Daoy (cell line): ENCODE data around the gene NCLN. TPM values are rescaled to one million over a fixed set of nuclear protein-coding genes. Genes with fewer than 3 reads are reported as not detected.
"Not testable (repeated sequence)": the region's sequence is repeated elsewhere in the genome, so short reads cannot be mapped to it uniquely, and the experiment has no call there.

ENCODE experiments used
- DNase-seq: peaks from one replicate; pipeline ENCODE4 v3.0.0-alpha.2; 2015; ENCODE audit warnings: low read depth
- total RNA-seq: library from RNA; depleted of rRNA; stranded (reverse); fragments of >200 nt; shearing (Covaris generic); gene quantifications from 2 replicates; pipeline ENCODE4 v1.2.3, GENCODE V29; 2014

Gene NCLN
- total RNA-seq, 1 experiment from 2014 or later = 85.1 TPM

DNA sequence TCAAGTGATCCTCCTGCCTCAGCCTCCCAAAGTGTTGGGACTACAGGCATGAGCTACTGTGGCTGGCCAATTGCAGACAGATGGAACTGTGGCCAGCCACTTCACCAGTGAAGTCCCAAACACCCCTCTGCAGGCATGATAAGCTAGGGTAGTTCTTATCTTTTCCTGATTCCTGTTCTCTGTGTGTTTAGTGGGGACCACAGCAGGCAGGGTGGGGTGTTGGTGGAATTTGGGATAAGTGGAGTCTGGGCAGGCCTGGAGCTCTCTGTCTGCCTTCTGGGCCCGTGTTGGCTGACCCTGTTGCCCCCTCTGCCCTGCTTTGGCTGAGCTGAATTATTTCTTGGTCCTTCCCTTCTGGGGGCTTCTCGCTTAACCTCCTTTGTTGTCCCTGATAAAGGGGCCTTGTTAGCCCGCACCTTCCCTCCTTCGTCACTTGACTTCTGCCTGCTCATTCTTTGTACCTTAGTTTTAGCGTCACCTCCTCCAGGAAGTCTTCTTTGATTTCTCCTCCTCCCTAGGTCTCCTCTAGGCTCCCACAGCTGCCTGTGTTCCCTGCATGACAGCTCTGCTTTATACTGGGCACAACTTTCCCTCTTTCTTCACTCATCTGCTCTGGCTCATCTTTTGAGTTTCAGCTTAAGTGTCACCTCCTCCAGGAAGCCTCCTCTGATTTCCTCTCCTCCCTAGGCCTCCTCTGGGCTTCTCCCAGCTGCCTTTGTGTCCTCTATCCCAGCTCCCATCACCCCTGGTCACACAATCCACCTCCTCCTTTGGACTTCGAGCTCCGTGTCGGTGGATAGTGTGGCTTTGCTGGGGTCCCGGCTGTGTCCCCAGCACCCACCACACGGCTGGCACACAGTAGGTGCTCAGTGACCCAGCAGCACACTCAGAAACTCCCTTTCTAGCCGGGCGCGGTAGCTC is 1.7 kb upstream of the NCLN start:
- no peak for DNase-seq

DNA sequence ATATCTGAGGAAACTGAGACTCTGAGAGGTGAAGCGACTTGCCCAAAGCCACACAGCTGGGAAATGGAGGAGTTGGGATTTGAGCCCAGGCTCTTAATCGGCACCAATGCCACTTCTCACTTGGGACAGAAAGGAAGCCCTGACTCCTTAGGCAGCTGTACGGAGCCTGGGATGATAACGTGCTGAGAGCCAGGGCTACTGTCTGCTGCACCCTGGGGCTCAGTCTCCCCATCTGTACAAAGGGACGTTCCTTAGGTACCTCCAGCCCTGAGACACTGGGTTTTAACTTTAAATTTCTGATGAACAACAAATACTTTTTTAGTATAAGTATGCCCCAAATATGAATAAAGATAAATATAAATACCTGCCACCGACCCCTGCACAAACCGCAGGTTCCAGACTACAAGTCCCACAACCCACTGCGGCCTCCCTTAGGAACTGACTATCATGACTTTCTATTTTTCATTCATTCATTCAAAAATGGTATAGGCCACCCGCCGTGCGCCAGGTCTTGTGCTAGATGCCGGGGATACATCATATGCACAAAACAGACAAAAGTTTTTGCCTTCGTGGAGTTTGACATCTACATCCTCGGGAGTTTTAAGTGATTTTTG is 776 bp upstream of the NCLN start:
- no peak for DNase-seq

DNA sequence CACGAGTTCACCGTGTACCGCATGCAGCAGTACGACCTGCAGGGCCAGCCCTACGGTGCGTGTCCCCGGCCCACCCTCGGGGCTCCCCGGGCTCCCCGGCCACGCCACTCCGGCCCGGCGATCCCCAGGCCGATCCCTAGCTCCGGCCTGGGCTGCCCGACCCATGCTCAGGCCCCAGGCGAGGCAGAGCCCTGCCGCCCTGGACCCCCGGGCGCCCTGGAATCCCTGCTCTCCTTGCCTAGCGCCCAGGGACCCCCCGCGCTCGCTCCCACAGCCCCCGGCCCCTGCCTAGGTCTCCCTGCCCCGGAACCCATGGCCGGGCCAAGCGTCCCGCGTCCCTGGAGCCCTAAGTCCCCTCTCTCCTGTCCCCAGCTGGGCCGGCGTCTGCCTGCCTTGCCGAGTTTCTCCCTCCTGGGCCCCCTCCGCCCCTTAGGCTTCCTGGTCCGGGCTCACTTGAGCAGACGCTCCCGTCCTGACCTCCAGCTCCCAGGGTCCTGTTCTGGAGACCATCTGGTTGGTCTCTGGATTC is 494 bp downstream of the NCLN start:
- no peak for DNase-seq

DNA sequence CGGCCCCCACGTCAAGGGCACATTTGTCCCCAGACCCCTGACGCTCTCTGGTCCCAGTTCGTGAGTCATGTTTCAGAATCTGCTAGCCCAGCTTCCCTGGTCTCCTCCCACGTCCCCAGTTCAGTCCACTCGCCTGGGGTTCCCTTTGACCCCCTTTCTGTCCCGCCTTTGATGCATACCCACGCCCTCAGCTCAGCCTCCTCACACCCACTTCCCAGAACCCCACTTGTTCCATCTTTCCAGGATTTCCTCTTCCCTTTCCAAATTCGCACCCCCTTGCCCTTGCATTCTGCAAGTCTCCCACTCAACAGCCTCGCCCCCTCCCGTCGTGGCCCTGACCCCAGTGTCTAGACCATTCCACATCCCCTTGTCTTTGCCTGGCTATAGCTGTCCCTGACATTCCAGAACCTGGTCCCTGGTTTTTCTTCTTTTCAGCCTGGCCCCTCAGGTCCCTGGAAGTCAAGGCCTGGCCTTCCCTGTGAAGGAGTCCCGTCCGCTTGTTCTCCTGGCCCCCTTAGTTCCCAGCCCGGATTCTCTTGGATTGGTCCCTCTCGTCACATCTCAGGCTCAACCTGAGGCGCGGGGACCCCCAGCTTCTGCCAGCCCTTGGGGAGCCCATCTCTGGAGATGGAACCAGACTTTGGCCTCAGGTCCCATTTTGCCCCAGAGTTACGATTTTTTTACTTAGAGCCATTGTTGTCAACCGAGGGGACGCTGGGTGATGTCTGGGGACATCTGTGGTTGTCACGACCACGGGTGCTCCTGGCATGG is 1.3 kb downstream of the NCLN start:
- DNase-seq = no peak

DNA sequence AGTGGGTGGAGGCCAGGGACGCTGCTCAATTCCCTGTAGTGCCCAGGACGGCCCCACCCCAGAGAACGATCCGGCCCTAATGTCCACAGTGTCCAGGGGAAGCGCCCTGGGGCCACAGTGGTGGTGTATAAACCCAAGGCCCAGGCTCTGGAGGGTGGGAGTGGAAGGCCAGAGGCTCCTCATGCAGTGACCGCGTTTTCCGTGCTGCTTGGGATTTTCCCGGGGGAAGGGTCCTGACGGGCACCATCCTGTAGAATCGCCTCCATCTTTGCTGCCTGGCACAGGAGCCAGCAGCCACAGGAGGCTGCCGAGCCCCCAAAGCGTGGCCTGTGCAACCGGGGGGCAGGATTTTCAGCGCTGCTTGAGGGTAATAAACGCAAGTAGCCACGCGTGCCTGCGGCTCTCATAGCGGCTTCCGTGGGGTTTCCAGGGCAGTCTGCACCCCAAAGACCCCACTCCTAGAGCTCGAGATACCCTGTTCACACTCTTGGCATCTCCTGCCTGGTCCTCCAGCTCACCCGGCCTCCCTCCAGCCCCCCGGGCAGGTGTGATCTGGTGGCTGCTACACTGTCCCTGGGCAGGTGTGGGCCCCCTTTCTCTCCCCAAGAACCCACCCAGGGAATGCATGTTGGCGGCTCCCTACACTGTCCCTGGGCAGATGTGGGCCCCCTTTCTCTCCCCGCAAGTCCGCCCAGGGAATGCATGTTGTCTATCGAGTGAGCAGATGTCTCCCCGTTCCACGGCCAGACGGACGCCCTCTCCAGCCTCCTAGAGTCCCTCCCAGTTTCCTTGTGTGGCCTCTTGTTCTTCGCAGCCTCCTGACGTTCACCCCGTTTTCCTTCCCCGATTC is 2.2 kb downstream of the NCLN start:
- no peak for DNase-seq

DNA sequence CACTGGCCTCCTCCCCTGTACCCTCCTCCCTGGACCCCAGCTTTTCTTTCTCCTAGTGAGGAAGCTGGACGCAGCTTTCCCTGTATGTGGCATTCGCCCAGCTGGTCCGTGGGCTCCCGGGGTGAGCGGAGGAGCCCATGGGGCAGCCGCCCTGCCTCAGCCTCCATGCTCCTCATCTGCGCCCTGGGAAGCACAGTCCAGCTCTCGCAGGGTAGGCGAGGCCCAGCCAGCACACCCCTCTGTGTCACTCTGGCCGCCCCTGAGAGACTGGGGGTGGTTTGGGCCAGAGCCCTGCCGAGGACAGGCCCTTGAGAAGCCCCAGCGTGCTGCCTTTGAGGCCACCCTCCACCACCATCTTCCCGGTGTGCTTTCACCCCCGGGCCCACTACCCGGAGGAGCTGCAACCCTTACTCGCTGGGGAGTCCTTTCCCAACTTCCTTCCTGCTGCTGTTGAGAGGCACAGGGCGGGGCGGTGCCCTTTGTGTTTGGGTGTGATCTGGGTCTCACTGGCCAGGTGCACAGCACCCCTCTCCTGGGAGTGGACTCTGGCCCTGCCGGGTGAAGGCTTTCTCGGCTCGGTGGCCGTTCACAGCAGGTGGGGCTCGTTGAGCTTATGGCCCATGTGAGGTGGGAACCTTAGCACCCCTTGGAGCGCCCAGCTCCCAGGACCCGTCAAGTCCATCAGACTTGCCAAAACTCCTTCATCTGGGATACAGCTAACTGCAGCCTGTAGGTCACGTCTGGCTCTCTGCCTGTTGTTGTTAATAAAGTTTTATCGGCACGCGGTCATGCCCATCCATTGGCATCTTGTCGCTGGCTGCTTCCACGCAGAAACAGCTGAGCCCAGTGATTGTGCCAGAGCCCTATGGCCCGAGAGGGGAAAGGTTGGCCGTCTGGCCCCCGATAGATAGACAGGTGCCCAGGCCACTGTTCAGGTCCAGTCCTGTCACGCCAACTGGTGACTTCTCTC is 3.2 kb downstream of the NCLN start:
- DNase-seq = no peak

DNA sequence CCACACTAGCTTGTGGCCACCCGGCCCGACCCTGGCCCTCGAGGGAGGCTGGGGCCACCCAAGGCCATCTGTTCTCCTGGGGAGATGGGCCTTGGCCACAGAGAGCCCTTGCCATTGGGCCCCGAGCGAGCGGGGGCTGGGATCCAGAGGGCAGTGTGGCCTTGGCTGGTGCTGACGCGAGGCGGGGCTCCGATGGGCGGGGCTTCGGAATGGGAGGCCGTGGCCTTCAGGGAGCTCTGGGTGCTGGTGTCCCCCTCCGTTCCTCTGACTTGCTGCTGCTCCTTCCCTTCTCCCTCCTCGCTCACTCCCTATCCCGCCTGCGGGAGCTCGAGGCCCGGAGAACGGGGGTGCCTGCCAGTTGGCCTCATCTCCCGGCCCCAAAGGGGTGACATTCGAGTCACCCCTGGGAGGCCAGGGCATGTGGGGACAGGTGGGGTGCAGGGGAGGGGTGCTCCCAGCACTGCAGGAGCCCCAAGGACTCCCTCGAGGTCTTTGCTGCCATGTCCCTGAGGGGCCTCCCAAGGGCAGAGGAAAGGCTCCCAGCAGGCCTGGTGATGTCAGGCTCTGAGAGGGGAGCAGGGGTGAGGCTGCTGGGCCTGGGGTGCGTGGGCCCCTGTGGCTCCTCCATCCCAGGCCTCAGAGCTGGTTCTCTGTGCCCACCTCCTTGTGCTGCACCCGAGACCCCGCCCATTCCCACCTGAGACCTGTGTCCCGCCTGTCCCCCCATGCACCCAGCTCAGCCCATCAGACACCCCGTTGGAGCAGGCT is 4.2 kb downstream of the NCLN start:
- no peak for DNase-seq

DNA sequence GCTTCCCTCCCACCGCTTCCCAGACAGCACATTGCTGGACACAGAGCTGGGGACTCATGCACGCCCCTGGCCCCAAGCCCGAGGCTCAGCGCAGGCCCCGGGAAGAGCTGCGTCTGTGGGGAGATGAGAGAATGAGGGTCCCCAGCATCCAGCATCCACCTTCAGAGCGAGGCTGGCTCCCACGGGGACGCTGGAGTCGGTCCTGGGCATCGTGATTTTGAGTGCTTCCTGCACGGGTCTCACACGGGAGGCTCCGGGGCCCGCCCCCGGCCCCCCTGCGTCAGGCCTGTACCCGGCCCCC is 4.7 kb downstream of the NCLN start:
- DNase-seq = no peak

DNA sequence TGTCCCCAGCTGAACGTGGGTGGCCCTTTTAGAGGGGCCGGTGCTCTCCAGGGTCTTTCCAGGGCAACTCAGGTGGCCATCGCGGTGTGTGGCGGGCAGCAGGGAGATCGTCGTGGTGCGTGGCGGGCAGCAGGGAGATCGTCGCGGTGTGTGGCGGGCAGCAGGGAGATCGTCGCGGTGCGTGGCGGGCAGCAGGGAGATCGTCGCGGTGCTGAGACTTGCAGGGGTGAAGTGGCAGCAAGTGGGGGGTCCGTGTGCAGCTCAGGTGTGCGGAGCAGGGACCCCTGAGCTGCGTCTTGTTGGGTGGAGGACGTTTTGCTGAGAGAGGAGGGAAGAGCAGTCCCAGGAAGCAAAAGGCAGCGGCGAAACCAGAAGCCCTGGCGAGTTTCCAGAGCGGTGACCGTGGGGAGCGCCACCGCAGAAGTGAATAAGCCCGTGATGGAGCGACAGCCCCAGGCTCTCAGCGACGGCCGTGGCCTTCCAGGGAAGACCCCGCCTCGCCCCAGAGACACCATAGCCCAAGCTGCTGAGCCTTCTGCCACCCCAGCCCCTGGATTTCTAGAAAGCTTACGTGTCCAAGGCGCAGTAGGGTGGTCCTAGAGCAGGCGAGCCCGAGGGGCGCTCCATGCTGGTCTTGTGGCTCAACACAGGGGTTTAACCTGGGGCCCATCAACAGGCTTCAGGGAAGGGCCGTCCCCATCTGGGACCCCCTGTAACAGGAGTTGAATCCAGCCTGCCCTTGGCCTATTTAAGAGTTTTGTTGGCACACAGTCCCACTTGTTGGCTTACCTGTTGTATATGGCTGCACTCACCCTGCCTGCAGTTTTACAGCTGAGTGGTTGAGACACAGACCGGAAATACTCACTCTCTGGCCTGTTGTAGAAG is 5.4 kb downstream of the NCLN start:
- no peak for DNase-seq

DNA sequence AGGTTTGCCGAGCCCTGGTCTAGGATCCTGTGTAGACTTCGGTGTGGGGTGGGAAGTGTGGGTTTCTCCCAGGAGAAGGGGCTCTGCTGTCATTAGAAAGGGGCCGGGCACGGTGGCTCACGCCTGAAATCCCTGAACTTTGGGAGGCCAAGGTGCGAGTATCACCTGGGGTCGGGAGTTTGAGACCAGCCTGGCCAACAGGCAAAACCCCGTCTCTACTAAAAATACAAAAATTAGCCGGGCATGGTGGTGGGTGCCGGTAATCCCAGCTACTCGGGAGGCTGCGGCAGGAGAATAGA is 6.0 kb downstream of the NCLN start:
- DNase-seq = not testable (repeated sequence)

DNA sequence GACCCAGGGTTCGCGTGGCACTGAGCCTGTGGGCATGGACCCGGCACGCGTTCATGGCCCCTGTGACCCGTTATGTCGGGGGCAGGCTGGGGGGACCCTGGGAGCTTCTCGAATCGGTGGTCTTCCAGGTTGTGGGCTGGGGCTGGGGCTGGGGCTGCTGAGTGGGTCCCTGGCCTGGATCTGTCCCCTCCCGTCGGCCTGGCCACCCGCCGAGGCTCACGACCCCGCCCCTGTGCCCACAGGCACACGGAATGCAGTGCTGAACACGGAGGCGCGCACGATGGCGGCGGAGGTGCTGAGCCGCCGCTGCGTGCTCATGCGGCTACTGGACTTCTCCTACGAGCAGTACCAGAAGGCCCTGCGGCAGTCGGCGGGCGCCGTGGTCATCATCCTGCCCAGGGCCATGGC is 6.5 kb downstream of the NCLN start:
- DNase-seq = no peak

DNA sequence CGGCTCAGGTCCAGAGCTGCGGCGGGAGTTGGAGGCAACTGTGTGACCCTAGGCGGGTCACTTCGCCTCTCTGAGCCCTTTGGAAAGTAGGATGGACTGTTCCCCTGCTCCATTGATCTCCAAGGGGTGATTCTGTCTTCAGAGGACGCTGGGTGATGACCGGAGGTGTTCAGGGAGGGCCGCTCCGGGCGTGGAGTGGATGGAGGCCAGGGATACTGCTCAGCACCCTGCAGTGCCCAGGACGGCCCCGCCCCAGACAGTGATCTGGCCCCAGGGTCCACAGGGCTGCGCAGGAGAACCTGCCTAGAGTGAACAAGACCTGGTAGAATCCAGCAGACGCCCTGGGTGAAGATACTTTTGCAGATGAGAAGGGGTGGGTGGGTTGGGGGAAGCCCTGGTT is 7.0 kb downstream of the NCLN start:
- no peak for DNase-seq

DNA sequence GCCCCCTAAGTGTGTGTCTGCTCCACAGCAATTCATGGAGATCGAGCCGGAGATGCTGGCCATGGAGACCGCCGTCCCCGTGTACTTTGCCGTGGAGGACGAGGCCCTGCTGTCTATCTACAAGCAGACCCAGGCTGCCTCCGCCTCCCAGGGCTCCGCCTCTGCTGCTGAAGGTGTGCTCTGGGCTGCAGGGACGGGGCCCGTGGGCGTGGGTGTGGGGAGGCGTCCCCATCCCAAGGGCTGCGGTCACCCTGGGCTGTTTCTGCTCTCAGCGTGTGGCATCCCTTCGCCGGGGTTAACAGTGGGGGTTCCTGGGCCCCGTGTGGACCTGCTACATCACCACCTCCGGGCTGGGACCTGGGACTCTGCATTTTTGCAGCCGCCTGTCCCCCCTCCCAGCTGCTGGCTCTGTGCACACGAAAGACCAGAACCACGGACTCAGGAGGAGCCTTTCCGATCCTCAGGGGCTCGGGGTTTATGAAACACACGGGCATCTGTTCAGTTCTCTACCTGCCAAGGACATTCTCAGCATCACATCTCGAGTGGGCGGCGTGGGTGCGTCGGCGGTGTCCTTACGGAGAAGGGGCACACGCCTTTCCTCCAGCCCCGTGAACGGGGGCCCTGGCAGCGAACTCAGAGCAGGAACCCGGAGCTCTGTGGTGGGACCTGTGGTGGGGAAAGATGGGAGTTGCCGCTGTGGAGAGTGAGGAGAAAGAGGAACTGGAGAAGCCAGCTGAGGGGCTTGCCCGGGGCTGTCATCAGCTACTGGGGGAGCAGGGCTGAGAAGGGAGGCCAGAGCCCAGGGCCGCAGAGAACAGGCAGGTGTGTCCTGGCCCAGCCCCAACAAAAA is 7.8 kb downstream of the NCLN start:
- no peak for DNase-seq

DNA sequence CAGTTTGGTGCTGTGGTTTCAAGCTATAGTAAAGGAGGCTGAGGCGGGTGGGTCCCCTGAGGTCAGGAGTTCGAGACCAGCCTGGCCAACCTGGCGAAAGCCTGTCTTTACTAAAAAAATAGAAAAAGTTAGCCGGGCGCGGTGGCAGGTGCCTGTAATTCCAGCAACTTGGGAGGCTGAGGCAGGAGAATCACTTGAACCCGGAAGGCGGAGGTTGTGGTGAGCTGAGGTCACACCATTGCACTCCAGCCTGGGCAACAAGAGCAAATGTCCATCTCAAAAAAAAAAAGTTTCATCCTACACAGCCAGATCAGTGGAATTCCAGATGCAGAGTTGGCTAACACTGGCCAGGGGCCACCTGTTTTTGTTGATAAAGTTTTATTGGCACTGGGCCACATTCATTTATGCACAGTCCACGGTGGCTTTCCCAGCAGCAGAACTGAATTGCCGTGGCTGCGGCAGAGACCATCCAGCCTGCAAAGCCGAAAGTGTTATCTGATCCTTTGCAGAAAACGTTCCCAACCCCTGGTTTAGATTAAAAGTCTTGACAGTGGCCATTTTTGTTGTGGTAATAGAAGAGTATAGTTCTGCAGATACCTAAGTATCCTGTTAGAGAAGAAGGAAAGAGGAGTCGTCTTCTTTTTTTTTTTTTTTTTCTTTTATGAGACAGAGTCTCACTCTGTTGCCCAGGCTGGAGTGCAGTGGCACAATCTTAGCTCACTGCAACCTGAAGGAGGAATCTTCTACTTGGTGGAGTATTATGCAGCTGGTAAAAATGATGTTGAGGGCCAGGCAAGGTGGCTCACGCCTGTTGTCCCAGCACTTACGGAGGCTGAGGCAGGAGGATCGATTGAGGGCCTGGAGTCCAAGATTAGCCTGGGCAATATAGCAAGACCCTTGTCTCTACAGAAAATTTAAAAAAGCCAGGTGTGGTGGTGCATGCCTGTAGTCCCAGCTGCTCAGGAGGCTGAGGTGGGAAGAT is 8.7 kb downstream of the NCLN start:
- DNase-seq = no peak

DNA sequence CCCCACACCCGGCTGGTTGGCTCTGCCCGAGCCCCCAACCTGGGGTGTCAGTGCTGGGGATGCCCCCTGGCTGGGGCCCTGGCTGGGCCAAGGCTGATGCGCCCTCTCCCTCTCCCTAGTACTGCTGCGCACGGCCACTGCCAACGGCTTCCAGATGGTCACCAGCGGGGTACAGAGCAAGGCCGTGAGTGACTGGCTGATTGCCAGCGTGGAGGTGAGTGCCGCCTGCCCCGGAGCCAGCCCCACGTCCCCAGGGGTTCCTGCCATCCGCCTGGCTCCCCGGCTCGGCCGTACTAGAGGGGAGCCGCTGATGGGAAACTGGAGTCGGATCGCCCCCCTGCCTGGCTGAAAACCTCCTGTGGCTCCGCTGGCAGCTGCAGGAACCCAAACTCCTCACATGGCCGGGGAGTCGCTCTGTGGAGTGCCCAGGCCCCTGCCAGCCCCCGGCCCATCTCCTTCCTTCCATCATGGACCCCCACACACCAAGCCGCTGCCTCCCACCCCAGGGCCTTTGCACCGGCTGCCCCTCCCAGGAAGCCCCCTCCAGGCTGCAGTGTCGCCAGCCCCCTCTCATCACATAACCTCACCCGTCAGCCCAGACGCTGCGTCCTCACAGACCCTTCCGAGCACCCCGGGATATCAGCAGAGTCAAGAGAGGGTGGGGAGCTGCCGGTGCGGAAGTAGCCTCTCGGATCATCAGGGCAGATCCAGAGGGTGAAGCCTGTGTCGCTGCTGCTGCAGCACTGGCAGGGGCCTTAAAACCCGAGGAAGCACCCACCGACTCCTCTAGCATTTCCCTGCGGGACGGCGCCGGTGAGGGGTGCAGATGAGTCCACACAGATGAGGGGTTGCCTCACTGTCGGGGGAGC is 10.6 kb downstream of the NCLN start:
- DNase-seq = no peak

DNA sequence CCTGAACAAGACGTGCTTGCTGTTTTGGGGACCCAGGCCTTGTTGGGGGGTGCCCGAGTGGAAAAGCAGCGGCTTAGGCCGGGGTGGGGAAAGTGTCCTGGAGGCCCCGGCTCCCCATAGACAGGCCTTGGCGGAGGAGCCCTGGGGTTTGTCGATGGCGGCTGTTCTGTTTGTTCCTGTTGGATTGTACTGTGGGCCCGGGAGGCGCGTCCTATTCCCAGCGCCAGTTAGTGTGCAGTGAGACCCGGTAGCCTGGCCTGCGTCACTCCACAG is 11.1 kb downstream of the NCLN start:
- no peak for DNase-seq
